Endothelial cell of umbilical vein (primary cell): ENCODE results near the gene OR12D1. TPM values are rescaled to one million over a fixed set of nuclear protein-coding genes. Genes with fewer than 3 reads are reported as not detected.

Experiments
- BruUV-seq: library from RNA; stranded (reverse); fragments of 400-500 nt; replicated peaks from 2 replicates; lab custom pipeline; 2021; lab: Mats Ljungman, UMichigan
- CTCF ChIA-PET: fragments of 300-600, 350-600 bp; sonication (Branson Sonifier 250); formaldehyde crosslinking; loops from one replicate; lab custom pipeline; 2021; ENCODE audit warnings: antibody characterized with exemption, inconsistent platforms; lab: Charles Lee
- POLR2A ChIA-PET: fragments of 300-600, 350-600 bp; sonication (Branson Sonifier 250); formaldehyde crosslinking; loops from one replicate; lab custom pipeline; 2021; ENCODE audit warnings: antibody characterized with exemption, inconsistent platforms; lab: Charles Lee
- DNase-seq: peaks from one replicate; pipeline ENCODE4 v3.0.0-alpha.2; 2011; ENCODE audit warnings: low read depth, low spot score
- FAIRE-seq: peaks from 2 replicates; lab custom pipeline; 2011; peaks lifted over from hg19 to GRCh38; lab: Jason Lieb, UNC
- H2AFZ ChIP-seq: 2 replicates; pipeline ENCODE4 v1.6.0; 2012; ENCODE audit warnings: low read depth, low read length, control low read depth, inconsistent platforms
- H3K27ac ChIP-seq: 2 replicates; pipeline ENCODE4 v1.5.1; 2011; ENCODE audit warnings: low read depth, mild to moderate bottlenecking, control low read depth, low read length, moderate library complexity; ENCODE audit not compliant: insufficient read depth
- H3K27me3 ChIP-seq, 2 experiments: 2 replicates each; pipeline versions ENCODE4 v1.6.0 to v1.6.1; 2011; ENCODE audit warnings: low read length in 2 of 2, mixed read lengths in 1 of 2; ENCODE audit not compliant: control insufficient read depth in 2 of 2, insufficient read depth in 2 of 2
- H3K36me3 ChIP-seq, 2 experiments: 2 replicates in 1 of 2; 3 replicates in 1 of 2; pipeline ENCODE4 v1.5.1; 2011; ENCODE audit warnings: low read length in 2 of 2, mild to moderate bottlenecking in 1 of 2, moderate library complexity in 1 of 2; ENCODE audit not compliant: control insufficient read depth in 2 of 2, insufficient read depth in 2 of 2; ENCODE audit errors: extremely low read depth in 1 of 2
- H3K4me1 ChIP-seq: 3 replicates; pipeline ENCODE4 v1.5.1; 2011; ENCODE audit warnings: mild to moderate bottlenecking, low read length; ENCODE audit not compliant: control insufficient read depth, insufficient read depth; ENCODE audit errors: extremely low read depth
- H3K4me2 ChIP-seq: 2 replicates; pipeline ENCODE4 v1.6.1; 2011; ENCODE audit warnings: low read length, control low read depth, mixed read lengths; ENCODE audit not compliant: insufficient read depth
- H3K4me3 ChIP-seq, 3 experiments: fragments of 200-600 bp in 1 of 3; sonication (generic), shearing (Covaris generic) in 1 of 3; replicated peaks in 1 of 3; 2 replicates each; pipeline ENCODE4 v1.5.1; 2011 to 2016; ENCODE audit warnings: control low read depth in 3 of 3, low read length in 3 of 3, mild to moderate bottlenecking in 2 of 3, inconsistent platforms in 1 of 3, low read depth in 1 of 3, moderate library complexity in 1 of 3; ENCODE audit not compliant: insufficient read depth in 1 of 3
- H3K79me2 ChIP-seq: 2 replicates; pipeline ENCODE4 v1.6.0; 2012; ENCODE audit warnings: low read length, inconsistent platforms; ENCODE audit not compliant: control insufficient read depth, insufficient read depth
- H3K9ac ChIP-seq: replicated peaks from 2 replicates; pipeline ENCODE3; 2011; ENCODE audit warnings: low read length, control low read depth; ENCODE audit not compliant: insufficient read depth; ENCODE audit errors: extremely low read depth
- H3K9me1 ChIP-seq: replicated peaks from 3 replicates; pipeline ENCODE4 v1.6.0; 2011; ENCODE audit warnings: mild to moderate bottlenecking, low read length; ENCODE audit not compliant: control insufficient read depth, insufficient read depth; ENCODE audit errors: extremely low read depth
- H3K9me3 ChIP-seq: replicated peaks from 2 replicates; pipeline ENCODE4 v1.5.1; 2012; ENCODE audit warnings: low read length, inconsistent platforms; ENCODE audit not compliant: control insufficient read depth, insufficient read depth
- H4K20me1 ChIP-seq: replicated peaks from 2 replicates; pipeline ENCODE3; 2011; ENCODE audit warnings: mild to moderate bottlenecking, low read length; ENCODE audit not compliant: control insufficient read depth, insufficient read depth; ENCODE audit errors: extremely low read depth
- CTCF ChIP-seq, 2 donors: IDR thresholded peaks; 1 replicate in 1 of 2; 2 replicates in 1 of 2; pipeline ENCODE4 v1.5.1; 2011; ENCODE audit warnings: low read length in 2 of 2, mild to moderate bottlenecking in 2 of 2, moderate library complexity in 2 of 2, control low read depth in 1 of 2, inconsistent platforms in 1 of 2, low read depth in 1 of 2; ENCODE audit not compliant: insufficient read depth in 1 of 2; ENCODE audit errors: extremely low read depth in 1 of 2
- EZH2 ChIP-seq: IDR thresholded peaks from 2 replicates; pipeline ENCODE4 v1.6.1; 2012; ENCODE audit warnings: borderline replicate concordance, low read depth, mild to moderate bottlenecking, moderate library complexity, low read length, inconsistent platforms; ENCODE audit not compliant: severe bottlenecking
- FOS ChIP-seq: IDR thresholded peaks from 2 replicates; pipeline ENCODE4 v1.6.1; 2011; ENCODE audit warnings: mild to moderate bottlenecking, low read length, moderate library complexity, borderline replicate concordance; ENCODE audit not compliant: insufficient read depth
- GATA2 ChIP-seq: IDR thresholded peaks from 2 replicates; pipeline ENCODE4 v1.7.0; 2011; ENCODE audit warnings: low read depth, mild to moderate bottlenecking, moderate library complexity, mixed read lengths, low read length; ENCODE audit not compliant: insufficient read length, insufficient read depth
- JUN ChIP-seq: IDR thresholded peaks from 2 replicates; pipeline ENCODE4 v1.6.1; 2011; ENCODE audit warnings: borderline replicate concordance, low read depth; ENCODE audit not compliant: insufficient read length, insufficient read depth
- MAX ChIP-seq: IDR thresholded peaks from 2 replicates; pipeline ENCODE4 v1.6.1; 2011; ENCODE audit not compliant: insufficient read depth, insufficient read length
- MYC ChIP-seq: IDR thresholded peaks from one replicate; pipeline ENCODE4 v1.6.1; 2011; ENCODE audit warnings: mild to moderate bottlenecking, low read depth, low read length
- POLR2A ChIP-seq: IDR thresholded peaks from 2 replicates; pipeline ENCODE4 v1.6.1; 2012; ENCODE audit warnings: low read depth, mild to moderate bottlenecking, control low read depth, low read length
- dilution Hi-C: fragments of 300-500 bp; cut with MboI; formaldehyde crosslinking; loops from one replicate; pipeline ENCODE4 v1.15.0; 2019; ENCODE audit warnings: low sequenced_read_pairs; ENCODE audit not compliant: extremely low pct_ligation_motif_present
- intact Hi-C: fragments of 100-400 bp; cut with micrococcal nuclease; formaldehyde crosslinking; loops from one replicate; pipeline ENCODE4 v1.10.0; 2022
- polyA plus RNA-seq, 4 experiments: library from polyadenylated mRNA; depleted of rRNA in 3 of 4; stranded (reverse) in 3 of 4; unstranded in 1 of 4; fragments of >200 nt; gene quantifications; 2 replicates each; pipeline versions ENCODE4 v1.2.1 to v1.2.3, GENCODE V29; 2011 to 2012; ENCODE audit warnings: missing spikeins in 1 of 4
- total RNA-seq: library from RNA; stranded (reverse); gene quantifications from 2 replicates; pipeline ENCODE4 v1.2.3, GENCODE V29; 2021

The OR12D1 gene
- total and polyA plus RNA-seq, 2 donors (not counting 3 experiments of a cell fraction or from before 2014, with no cell fraction given) = not detected

- no peak for TF ChIP-seq JUN
- Histone ChIP-seq H3K9me1 (no peaks in the 10 kb centered on the region), H3K79me2 (no peaks in the 10 kb centered on the region), H3K36me3 (no peaks in the 10 kb centered on the region), H2AFZ (no peak overlapping the region), H3K9me3 (no peaks in the 10 kb centered on the region), H3K27ac (no peak overlapping the region), H4K20me1 (no peaks in the 10 kb centered on the region), H3K4me3 (no peak overlapping the region), H3K4me2 (no peak overlapping the region), H3K27me3 (no peaks in the 10 kb centered on the region), H3K4me1 (no peaks in the 10 kb centered on the region), H3K9ac (no peak overlapping the region)
- ChIA-PET POLR2A (no interaction called here), CTCF (interaction anchor here (1.3 kb wide), 1 partner anchor 11 kb away, joined by 3 read pairs; no protein-coding TSS in a partner anchor)
- no TSS peak for BruUV-seq
- FAIRE-seq (no peak), DNase-seq (no peak)
- dilution Hi-C loops = no loop called here
- intact Hi-C loops = no loop called here
These were observed 46.5 kb downstream of the OR12D1 start for GRCh38 chr6:29461021-29461814.

- POLR2A ChIA-PET = no interaction called here
- dilution Hi-C loops = no loop called here
- BruUV-seq = no TSS peak
These were observed 47.3 kb downstream of the OR12D1 start for GRCh38 chr6:29462022-29462421.

More at GRCh38 chr6:29462022-29462421, 47.3 kb downstream of the OR12D1 start:
- H3K9me1 ChIP-seq = no peaks in the 10 kb centered on the region
- no peaks in the 10 kb centered on the region for H3K27me3 ChIP-seq
- H3K4me1 ChIP-seq = no peaks in the 10 kb centered on the region
- H4K20me1 ChIP-seq = no peaks in the 10 kb centered on the region
- H2AFZ ChIP-seq = no peak overlapping the region
- FAIRE-seq = no peak
- intact Hi-C loops = no loop called here
- H3K4me3 ChIP-seq = no peak overlapping the region
- H3K9me3 ChIP-seq = no peaks in the 10 kb centered on the region
- no peak for DNase-seq
- H3K4me2 ChIP-seq = no peak overlapping the region
- TF ChIP-seq MAX = no peak
- no peak for TF ChIP-seq MYC
- TF ChIP-seq GATA2 = no peak
- no peak for TF ChIP-seq FOS
- no peak for TF ChIP-seq EZH2
- TF ChIP-seq POLR2A = no peak
- TF ChIP-seq CTCF (IDR thresholded peaks at IDR 0.05; ENCODE audit: extremely low read depth in 1 of 2, insufficient read depth in 1 of 2, low read depth in 1 of 2, low read length in 2 of 2) = no peak
- TF ChIP-seq JUN = no peak
- no peak overlapping the region for H3K27ac ChIP-seq
- H3K79me2 ChIP-seq = no peaks in the 10 kb centered on the region
- no peak overlapping the region for H3K9ac ChIP-seq
- CTCF ChIA-PET = no interaction called here
- no peaks in the 10 kb centered on the region for H3K36me3 ChIP-seq
